Measurements from ENCODE around the gene WDR5.

DNA sequence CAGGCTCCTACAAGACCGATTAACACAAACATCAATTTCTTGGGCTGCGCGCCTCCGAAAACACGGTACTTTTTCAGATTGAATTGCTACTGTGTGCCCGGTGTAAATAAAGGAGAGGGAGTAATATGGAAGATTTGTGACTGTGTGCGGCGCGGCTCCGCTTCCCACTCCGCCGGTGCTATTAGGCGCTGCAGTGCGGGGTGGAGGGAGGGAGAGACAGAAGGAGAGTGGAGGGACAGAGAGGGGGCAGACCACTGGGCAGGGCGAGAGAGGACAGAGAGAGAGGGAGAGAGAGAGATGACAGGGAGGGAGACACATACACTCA, 53.2 kb downstream of the WDR5 start:
- TF ChIP-seq USF2 (IDR thresholded peaks at IDR 0.05; ENCODE audit: borderline replicate concordance, low read depth, low read length) (no peak), RFX5 (IDR thresholded peaks at IDR 0.05; ENCODE audit: low read length) (no peak), CTCF (IDR thresholded peaks at IDR 0.05) (no peak), TEAD4 (IDR thresholded peaks at IDR 0.05; ENCODE audit: borderline replicate concordance, insufficient read depth) (no peak), USF1 (IDR thresholded peaks at IDR 0.05; ENCODE audit: borderline replicate concordance, low read depth) (no peak), ZBTB33 (IDR thresholded peaks at IDR 0.05; ENCODE audit: borderline replicate concordance, low read depth) (no peak), JUND (IDR thresholded peaks at IDR 0.05) (no peak), EZH2phosphoT487 (IDR thresholded peaks at IDR 0.05; ENCODE audit: borderline replicate concordance, low read depth) (no peak), FOSL2 (IDR thresholded peaks at IDR 0.05; ENCODE audit: borderline replicate concordance, low read depth) (no peak), EP300 (IDR thresholded peaks at IDR 0.05; ENCODE audit: borderline replicate concordance in 1 of 2, low read depth in 1 of 2, low read length in 1 of 2) (no peak)
